ENCODE measurements around the gene KRTAP29-1.

DNA sequence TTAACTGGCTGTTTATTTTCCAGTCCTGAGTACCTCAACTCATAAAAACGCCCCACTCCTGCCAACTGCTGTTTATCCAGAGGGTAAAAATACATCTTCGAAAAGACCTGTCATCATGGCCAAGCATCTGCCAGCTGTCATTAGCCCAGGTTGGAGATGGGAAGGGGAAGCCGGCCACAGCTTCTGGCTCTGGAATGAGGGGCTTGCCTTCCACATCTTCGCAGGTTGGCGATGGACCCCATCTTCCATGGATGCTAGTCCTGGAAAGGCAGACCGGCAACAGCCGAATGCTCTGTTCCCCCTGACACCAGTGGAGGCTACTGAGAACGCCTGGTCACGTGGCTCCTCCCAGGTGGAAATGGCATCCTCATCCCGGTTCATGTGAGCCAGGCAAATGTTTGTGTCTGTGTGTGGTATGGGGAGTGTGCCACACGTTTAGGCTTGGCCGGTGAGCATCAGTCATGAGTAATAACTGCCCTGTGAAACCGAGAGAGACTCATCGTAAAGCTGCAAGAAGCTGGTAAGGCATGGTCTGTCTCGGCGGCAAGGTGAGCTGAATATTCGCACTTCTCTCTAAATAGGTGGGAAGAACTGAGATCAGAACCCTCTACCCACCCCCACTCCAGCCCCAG, 13.3 kb upstream of the KRTAP29-1 start:
- TF ChIP-seq, protein P1, sequence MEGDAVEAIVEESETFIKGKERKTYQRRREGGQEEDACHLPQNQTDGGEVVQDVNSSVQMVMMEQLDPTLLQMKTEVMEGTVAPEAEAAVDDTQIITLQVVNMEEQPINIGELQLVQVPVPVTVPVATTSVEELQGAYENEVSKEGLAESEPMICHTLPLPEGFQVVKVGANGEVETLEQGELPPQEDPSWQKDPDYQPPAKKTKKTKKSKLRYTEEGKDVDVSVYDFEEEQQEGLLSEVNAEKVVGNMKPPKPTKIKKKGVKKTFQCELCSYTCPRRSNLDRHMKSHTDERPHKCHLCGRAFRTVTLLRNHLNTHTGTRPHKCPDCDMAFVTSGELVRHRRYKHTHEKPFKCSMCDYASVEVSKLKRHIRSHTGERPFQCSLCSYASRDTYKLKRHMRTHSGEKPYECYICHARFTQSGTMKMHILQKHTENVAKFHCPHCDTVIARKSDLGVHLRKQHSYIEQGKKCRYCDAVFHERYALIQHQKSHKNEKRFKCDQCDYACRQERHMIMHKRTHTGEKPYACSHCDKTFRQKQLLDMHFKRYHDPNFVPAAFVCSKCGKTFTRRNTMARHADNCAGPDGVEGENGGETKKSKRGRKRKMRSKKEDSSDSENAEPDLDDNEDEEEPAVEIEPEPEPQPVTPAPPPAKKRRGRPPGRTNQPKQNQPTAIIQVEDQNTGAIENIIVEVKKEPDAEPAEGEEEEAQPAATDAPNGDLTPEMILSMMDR (IDR thresholded peaks at IDR 0.05) = no peak
- TF ChIP-seq POLR2A (IDR thresholded peaks at IDR 0.05) = no peak

Data from esophagus squamous epithelium (tissue), 4 donors.